Stimulated activated CD8-positive, alpha-beta memory T cell treated with anti-CD3 and anti-CD28 coated beads, Interleukin-15, amount 100 ng/mL, for 48 hours (primary cell): ENCODE results near the gene CHST11.

Source experiments
- DNase-seq, 2 donors: peaks; one replicate each; pipeline ENCODE4 v3.0.0-alpha.2; 2020; ENCODE audit warnings: low read depth in 2 of 2

CHST11 gene

DNA sequence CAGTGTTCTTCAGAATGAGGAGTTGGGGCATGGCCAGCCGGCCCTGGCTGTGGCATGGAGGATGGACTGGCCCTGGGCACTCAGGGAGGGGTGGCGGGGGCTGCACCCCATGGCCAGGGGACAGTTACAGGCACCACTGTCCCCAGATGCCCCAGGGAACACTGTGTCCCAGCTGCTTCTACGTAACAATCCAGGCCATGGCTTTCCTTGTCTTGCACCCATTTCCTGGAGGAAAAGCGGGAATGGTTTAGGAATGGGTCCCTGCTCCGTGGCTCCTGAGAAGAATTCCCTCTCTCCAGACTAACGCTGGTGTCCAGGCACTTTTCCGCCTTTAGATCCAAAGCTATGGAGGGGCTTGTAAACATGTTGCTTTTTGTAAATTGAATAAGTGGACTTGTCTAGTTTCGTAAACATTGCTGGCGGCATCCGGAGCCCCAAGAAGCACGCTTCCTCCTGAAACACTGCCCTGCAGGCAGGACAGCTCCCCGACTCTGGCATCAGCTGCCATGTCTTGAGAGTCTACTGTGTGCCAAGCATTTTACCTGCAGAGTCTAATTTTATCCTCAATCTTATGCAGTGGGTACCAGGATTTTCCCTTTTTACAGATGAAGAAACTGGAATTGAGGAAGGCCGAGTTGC lies 263.1 kb downstream of the CHST11 start:
- no peak for DNase-seq

- peak; percentile 35 to 56 for DNase-seq
Observed at GRCh38 chr12:104720339-104721038, 263.7 kb downstream of the CHST11 start.

DNA sequence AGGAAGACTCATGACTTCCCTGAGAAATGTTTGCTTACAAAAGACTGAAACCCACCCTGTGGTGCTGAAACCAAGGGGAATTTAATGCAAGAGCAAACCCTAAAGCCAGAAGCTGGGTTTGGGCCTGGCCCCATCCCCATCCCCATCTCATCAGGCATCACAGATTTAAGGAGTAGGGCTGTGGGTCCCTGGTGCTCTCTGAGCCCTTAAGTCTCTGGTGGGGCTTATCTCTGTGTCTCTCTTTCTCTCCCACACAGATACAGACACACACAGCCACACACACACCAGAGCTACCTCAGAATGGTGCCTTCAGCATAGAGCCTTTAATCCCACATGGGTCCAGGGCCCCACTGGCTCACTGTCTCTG lies 264.3 kb downstream of the CHST11 start:
- no peak for DNase-seq

- no peak for DNase-seq
Observed at GRCh38 chr12:104721936-104722335, 265.2 kb downstream of the CHST11 start.

DNA sequence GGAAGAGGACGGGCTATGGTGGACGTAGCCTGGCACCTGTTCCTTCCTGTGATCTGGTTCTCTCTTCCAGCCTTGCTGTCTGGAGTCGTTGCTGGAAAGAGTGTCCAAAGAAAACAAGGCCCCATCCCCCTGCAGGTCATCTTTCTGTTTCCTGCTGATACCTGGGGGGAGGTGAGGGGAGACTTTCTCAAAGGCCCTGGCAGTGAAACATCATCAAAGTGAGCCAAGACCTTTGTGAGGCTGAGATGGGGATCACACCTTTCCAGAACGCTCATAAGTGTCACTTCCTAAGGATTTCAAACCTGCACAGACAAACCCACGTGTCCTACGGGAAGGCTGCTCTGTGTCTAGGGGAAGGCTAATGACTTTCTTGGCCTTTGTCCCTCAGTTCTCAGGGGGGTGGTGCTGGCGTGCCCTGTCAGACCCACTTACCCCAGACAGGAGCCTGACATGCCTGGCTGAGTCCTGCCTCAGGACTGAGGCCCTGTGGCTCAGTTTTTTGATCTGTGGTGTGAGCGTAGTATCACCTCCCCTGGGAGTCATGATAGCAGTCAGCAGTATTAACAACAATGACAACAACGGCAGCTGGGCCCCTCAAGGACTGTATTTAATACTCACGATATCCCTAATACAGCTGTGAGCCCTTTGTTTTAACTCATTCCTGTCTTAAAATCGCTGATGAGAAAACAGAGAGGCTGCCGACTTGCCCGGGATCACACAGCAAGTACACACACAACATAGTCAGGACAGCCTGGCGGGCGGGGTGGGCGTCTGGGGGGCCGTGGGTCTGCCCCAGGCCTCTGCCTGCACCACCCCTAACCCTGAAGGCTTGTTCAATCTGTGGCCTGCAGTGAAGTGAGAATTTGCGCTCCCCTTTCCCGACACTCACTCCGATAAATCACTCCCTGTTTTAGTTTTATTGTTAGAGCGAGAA lies 266.1 kb downstream of the CHST11 start:
- DNase-seq: no peak

- DNase-seq: no peak
Observed at GRCh38 chr12:104723895-104724294, 267.1 kb downstream of the CHST11 start.

GRCh38 chr12:104724992-104725585 lies 268.3 kb downstream of the CHST11 start:
- no peak for DNase-seq

DNA sequence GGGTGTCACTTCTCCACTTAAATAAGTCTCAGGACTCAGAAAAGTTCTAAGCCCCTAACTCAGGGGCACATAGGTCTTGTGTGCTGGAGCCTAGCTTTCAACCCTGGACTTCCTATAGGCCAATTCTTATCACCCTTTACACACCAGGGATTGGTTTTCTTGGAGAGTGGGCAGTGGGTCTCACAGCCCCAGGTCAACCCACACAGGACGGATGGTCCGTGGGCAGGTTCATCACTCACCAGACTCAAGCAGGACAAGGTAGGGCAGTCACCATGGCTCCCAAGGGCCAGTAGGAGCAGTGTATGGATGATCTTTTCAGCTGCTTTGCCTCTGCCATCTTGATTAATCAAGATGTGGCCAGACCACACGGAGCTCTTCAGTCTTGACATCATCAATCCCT lies 268.9 kb downstream of the CHST11 start:
- no peak for DNase-seq

DNA sequence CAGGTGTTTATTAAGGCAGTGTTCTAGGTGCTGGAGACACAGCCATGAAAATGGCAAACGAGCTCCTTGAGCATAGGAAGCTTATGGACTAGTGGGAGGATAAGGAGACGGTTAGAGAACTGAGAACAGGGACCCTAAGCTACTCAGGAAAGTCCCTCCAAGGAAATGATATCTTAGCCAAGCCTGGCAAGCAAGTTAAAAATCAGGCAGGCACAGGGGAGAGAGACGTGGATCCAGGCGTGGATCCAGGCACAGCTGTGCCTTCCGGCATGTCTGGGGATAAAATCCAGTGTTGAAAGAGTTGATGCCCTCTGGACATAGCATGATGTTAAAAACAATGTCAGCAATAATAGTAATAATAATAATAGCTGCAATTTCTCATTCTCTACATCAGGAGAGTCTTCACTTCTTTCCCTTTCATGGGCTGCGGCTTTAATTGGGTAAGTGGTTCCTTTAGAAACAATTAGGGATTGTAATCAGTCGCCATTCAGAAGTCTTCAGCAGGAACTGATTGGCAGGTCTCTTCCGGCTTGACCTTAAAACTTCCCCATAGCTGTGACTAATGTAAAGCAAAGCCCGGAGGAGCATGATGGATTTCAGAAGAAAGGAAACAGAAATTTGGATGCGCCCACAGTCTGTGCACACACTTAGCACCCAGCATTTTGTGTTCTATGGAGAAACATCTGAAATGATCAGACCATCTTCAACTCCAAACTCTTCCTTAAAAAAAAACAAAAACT lies 271.1 kb downstream of the CHST11 start:
- no peak for DNase-seq

- no peak for DNase-seq
Observed at GRCh38 chr12:104729091-104729490, 272.3 kb downstream of the CHST11 start.

GRCh38 chr12:104729610-104730446 lies 273.1 kb downstream of the CHST11 start:
- DNase-seq: no peak

DNA sequence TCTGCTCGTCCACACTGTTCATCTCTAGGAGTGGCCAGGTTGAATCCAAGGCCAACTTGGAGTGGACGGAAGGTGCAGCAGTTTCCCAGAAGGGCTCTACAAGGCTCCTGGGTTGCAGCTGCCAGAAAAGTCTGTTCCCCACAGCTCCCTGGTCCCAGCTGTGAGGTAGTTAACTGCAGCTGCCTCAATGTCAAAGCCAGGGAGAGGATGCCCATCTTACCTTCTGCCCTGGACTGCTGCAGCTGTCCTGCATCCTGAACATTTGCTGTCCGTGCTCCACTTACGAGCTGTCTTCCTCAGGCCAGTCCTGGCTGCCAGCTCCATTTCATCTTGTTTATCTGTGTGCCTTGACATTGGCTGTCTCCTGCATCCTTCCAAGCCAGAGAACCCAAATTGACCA lies 274.0 kb downstream of the CHST11 start:
- DNase-seq: no peak

DNA sequence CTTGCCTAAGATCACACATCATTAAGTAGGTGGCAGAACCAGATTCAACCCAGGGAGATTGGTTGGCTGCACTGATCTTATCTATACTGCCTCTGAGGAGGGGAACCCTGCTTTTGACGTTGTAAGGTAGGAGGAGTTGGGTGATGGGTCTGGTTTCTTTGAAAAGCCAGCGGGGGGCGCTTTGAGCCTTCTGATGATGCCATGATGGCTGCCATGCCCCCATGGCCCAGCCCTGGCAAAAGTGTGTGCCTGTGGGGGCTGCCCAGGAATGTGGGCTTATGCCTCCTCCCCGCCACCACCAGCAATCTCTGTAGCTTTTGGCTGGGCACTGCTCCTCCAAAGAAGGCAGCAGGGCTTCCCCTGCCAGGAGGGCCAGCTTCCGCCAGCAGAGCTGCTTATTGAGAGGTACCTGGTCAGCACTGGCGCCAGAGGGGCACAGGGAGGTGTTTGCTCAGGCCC lies 277.0 kb downstream of the CHST11 start:
- DNase-seq: peak in 1 of 2 donors; percentile 15

- DNase-seq: no peak
Observed at GRCh38 chr12:104734541-104735095, 277.9 kb downstream of the CHST11 start.

DNA sequence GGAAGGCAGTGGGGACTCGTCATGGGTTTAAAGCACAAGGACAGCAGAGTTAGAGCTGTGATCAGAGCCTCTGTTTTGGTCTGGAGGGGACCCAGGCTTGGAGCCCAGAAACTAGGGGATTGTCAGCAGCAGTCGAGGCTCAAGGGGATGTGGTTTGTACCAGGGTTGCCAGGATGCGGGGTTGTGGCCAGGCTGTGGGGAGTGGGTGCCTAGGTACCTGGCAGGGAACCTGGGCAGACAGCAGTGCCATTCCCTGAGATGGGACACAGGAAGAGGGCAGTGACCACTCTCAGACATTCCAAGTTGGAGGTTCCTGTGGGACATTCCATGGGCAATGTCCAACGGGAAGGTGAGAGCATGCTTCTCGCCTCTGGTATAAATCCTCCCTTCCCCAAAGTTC lies 279.1 kb downstream of the CHST11 start:
- no peak for DNase-seq

DNA sequence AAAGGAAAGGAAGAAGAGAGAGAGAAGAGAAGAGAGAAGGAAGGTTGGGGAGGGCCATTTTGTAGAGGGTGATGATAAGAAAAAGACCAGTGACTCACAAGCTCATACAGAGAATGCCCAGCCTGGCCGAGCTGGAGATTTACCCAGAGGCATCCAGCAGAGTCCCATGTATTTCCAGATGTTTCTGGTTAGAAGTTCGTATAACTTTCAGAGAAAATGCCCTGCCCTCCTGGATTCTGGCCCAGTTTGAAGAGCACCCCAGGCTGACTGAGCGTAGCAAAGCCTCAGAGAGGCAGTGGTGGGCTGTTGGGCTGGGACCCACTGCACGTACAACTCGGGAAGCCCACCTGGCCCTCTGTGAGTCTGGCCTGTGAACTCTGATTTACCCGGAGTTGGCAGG lies 279.6 kb downstream of the CHST11 start:
- no peak for DNase-seq

DNA sequence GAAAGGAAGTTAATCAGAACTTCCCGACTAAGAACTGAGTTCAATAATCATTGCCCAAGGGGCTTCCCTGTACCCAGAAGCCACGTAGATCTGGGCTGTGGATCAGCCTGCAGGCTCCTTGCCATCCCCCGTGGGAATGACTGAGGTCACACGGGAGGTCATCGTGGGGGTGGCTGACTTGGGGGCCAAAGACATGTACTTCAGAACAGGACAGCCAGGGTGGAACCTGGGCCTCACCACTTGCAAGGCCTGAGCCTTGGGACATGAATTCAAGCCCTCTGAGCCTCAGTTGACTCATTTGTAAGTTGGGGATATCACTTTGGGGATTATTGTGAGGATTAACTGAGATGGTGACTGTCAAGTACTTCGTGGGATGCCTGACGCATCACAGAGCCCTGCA lies 280.4 kb downstream of the CHST11 start:
- no peak for DNase-seq

DNA sequence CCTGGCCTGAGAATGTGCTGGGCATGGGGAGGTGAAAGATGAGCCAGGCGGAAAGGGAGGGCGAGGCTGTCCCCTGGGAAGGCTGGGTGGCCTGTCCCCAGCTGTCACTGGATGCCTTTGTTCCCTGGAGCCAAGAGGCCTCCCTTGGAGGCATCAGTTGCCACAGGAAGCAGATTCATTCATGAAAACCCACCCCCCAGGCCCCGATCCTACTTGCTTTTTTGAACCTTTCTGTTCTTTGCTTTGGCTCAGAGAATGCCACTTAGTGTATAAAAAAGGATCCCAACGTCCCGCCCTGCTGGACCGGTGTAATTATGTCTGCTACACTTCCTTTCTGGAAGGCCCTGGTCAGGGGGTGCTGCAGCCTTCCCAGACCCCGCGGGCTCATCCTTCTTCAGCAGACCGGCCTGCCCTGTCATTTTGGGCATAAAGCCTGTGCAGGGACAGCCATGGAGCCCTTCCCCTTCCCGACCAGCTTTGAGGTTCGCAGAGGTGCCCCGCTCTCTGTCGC lies 281.1 kb downstream of the CHST11 start:
- DNase-seq: no peak

- DNase-seq: no peak
Observed at GRCh38 chr12:104738331-104738730, 281.6 kb downstream of the CHST11 start.
